GM12878 (cell line): Measurements from ENCODE around the gene P2RX6.

Experiments used
- CTCF ChIP-seq, 3 experiments: IDR thresholded peaks in 2 of 3; conservative IDR thresholded peaks in 1 of 3; 2 replicates each; pipeline ENCODE4 v1.5.1; 2011; ENCODE audit warnings: low read depth in 3 of 3, low read length in 3 of 3, mild to moderate bottlenecking in 3 of 3, control low read depth in 2 of 3, moderate library complexity in 2 of 3, inconsistent platforms in 1 of 3, mixed read lengths in 1 of 3; ENCODE audit not compliant: control insufficient read depth in 2 of 3, insufficient read depth in 1 of 3; ENCODE audit errors: extremely low read depth in 1 of 3
- EP300 ChIP-seq, 2 experiments: fragments of 150-350 bp in 1 of 2; IDR thresholded peaks; 2 replicates each; pipeline ENCODE4 v1.6.1; 2011 to 2012; ENCODE audit warnings: low read depth in 2 of 2, low read length in 2 of 2, borderline replicate concordance in 1 of 2, improper control_type of control experiment in 1 of 2, inconsistent platforms in 1 of 2; ENCODE audit not compliant: control insufficient read depth in 1 of 2
- JUND ChIP-seq: IDR thresholded peaks from 2 replicates; pipeline ENCODE4 v1.6.1; 2012; ENCODE audit warnings: low read depth, mild to moderate bottlenecking, low read length, improper control_type of control experiment, moderate library complexity
- MLLT1 ChIP-seq: fragments of 450-650 bp; IDR thresholded peaks from 2 replicates; pipeline ENCODE4 v1.6.1; 2016; ENCODE audit warnings: mild to moderate bottlenecking
- NRF1 ChIP-seq: conservative IDR thresholded peaks from 2 replicates; pipeline ENCODE4 v1.6.1; 2011; ENCODE audit warnings: mild to moderate bottlenecking, low read depth, low read length, improper control_type of control experiment
- RAD21 ChIP-seq: IDR thresholded peaks from 2 replicates; pipeline ENCODE4 v1.6.1; 2011; ENCODE audit warnings: mild to moderate bottlenecking, low read depth, low read length, moderate library complexity; ENCODE audit not compliant: insufficient read depth
- TAF1 ChIP-seq: IDR thresholded peaks from 2 replicates; pipeline ENCODE4 v1.6.1; 2011; ENCODE audit warnings: mild to moderate bottlenecking, low read depth, low read length, borderline replicate concordance
- ZBED1 ChIP-seq: IDR thresholded peaks from 2 replicates; pipeline ENCODE4 v1.6.1; 2016; ENCODE audit warnings: borderline replicate concordance

GRCh38 chr22:21033895-21034294, 18.9 kb downstream of the P2RX6 start:
- TF ChIP-seq CTCF (IDR thresholded peaks at IDR 0.05 in 2 of 3, conservative IDR thresholded peaks at IDR 0.05 in 1 of 3; ENCODE audit: control insufficient read depth in 2 of 3, extremely low read depth in 1 of 3, insufficient read depth in 1 of 3, low read depth in 3 of 3, low read length in 3 of 3) = no peak
- no peak for TF ChIP-seq TAF1
- no peak for TF ChIP-seq JUND
- TF ChIP-seq EP300 (IDR thresholded peaks at IDR 0.05; ENCODE audit: borderline replicate concordance in 1 of 2, control insufficient read depth in 1 of 2, low read depth in 2 of 2, low read length in 2 of 2) = no peak
- no peak for TF ChIP-seq NRF1
- no peak for TF ChIP-seq ZBED1
- TF ChIP-seq MLLT1 = no peak
- no peak for TF ChIP-seq RAD21
